ENCODE measurements around the gene EEPD1.
"Not testable (repeated sequence)": the region's sequence is repeated elsewhere in the genome, so short reads cannot be mapped to it uniquely, and the experiment has no call there.

EEPD1 gene

DNA sequence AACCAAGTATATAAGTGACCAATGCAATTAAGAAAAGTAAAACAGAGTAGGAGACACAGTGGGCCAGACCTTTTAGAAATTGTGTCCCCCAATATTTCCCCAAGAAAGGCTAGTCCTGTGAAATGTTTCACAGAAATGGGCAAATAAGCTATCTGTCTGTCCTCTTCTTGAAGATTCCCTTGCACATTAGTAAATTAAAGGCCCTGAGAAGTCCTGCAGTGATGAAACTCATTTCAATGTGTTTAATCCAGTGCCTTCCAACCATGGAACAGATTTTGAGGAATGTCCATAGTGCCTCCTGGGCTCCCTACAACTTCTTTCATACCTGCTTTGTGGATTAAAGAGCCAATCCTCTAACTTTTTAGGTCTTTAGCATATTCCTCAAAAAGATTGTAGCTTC lies 11.2 kb upstream of the EEPD1 start:
- Histone ChIP-seq H3K4me1 (ENCODE audit: insufficient read depth, insufficient read length) (no peaks in the 10 kb centered on the region), H3K27me3 (ENCODE audit: insufficient read depth, insufficient read length) (no peaks in the 10 kb centered on the region), H3K9ac (ENCODE audit: insufficient read length, low read depth) (no peak overlapping the region), H3K36me3 (ENCODE audit: insufficient read depth, insufficient read length, low read length) (no peaks in the 10 kb centered on the region), H3K9me3 (ENCODE audit: insufficient read depth, low read length) (no peaks in the 10 kb centered on the region), H3K4me3 (ENCODE audit: insufficient read length, low read depth) (no peak overlapping the region)
- TF ChIP-seq SUZ12 (IDR thresholded peaks at IDR 0.05; ENCODE audit: extremely low read depth, insufficient read depth, insufficient read length) = no peak
- no peak for TF ChIP-seq YY1 (IDR thresholded peaks at IDR 0.05; ENCODE audit: insufficient read depth, insufficient read length)
- no peak for TF ChIP-seq ZNF274 (IDR thresholded peaks at IDR 0.05; ENCODE audit: low read depth, low read length)
- no peak for DNase-seq (ENCODE audit: low read depth, low spot score)

DNA sequence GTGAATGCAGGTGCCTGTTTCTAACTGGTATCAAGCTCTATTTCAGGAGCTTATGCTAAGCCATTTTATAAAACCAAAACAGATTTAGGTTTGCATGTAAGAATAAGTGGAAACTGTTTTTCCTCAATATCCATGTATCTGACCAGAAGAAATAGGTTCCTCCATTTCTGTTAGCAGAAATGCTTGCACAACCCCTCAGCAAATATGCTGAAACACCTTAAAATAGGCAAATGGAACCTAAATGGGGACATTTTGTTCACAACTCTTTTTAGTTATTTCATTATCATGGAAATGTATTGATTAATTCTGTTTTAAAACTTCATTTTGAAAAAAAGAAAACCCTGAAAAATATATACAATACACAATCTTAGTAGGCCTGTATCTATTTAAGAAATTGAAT lies 8.9 kb upstream of the EEPD1 start:
- no peak overlapping the region for H3K4me3 ChIP-seq (ENCODE audit: insufficient read length, low read depth)
- H3K4me1 ChIP-seq (ENCODE audit: insufficient read depth, insufficient read length) = no peaks in the 10 kb centered on the region
- H3K9me3 ChIP-seq (ENCODE audit: insufficient read depth, low read length) = peaks cover 9% of the 10 kb centered on the region; the same call in 1 of the 2 replicates
- no peak for DNase-seq (ENCODE audit: low read depth, low spot score)
- TF ChIP-seq SUZ12 (IDR thresholded peaks at IDR 0.05; ENCODE audit: extremely low read depth, insufficient read depth, insufficient read length) = no peak
- no peak for TF ChIP-seq YY1 (IDR thresholded peaks at IDR 0.05; ENCODE audit: insufficient read depth, insufficient read length)
- no peak for TF ChIP-seq ZNF274 (IDR thresholded peaks at IDR 0.05; ENCODE audit: low read depth, low read length)
- H3K36me3 ChIP-seq (ENCODE audit: insufficient read depth, insufficient read length, low read length) = no peaks in the 10 kb centered on the region
- H3K27me3 ChIP-seq (ENCODE audit: insufficient read depth, insufficient read length) = no peaks in the 10 kb centered on the region
- H3K9ac ChIP-seq (ENCODE audit: insufficient read length, low read depth) = no peak overlapping the region

DNA sequence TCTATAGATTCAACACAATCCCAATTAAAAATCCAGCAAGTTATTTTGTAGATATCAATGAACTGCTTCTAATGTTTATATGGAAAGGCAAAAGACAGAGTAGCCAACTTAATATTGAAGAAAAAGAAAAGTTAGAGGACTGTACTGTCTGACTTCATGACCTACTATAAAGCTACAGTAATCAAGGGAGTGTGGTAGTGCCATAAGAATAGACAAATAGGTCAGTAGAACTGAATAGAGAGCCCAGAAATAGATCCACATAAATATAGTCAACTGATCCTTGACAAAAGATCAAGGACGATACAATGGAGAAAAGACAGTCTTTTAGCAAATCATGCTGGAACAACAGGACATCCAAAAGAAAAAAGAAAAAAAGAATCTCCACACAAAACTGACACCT lies 7.4 kb upstream of the EEPD1 start:
- TF ChIP-seq ZNF274 (IDR thresholded peaks at IDR 0.05; ENCODE audit: low read depth, low read length) = no peak
- TF ChIP-seq SUZ12 (IDR thresholded peaks at IDR 0.05; ENCODE audit: extremely low read depth, insufficient read depth, insufficient read length) = no peak
- no peak for TF ChIP-seq YY1 (IDR thresholded peaks at IDR 0.05; ENCODE audit: insufficient read depth, insufficient read length)
- no peak for DNase-seq (ENCODE audit: low read depth, low spot score)
- Histone ChIP-seq H3K9ac (ENCODE audit: insufficient read length, low read depth) (no peak overlapping the region), H3K4me3 (ENCODE audit: insufficient read length, low read depth) (no peak overlapping the region), H3K9me3 (ENCODE audit: insufficient read depth, low read length) (peaks cover 9% of the 10 kb centered on the region; the same call in 1 of the 2 replicates), H3K4me1 (ENCODE audit: insufficient read depth, insufficient read length) (no peaks in the 10 kb centered on the region), H3K36me3 (ENCODE audit: insufficient read depth, insufficient read length, low read length) (no peaks in the 10 kb centered on the region), H3K27me3 (ENCODE audit: insufficient read depth, insufficient read length) (no peaks in the 10 kb centered on the region)

DNA sequence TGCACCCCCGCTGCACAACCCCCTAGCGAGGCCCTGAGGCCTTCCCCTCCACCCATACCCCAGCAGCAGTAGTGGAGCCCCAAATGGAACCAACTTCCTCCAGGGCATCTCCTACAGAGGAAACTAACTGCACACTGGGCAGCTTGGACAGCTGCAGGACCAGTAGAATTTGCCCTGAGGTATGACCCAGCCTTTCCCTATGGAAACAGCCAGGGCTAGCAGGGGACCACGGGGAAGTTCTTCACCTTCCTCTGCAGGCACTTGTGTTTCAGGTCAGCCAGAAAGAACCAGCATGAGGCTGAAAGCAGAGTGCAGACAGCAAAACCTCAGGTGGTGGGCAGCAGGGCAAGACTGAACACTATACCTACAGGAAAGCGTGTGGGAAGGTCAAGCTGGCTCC lies 5.7 kb upstream of the EEPD1 start:
- no peak overlapping the region for H3K4me3 ChIP-seq (ENCODE audit: insufficient read length, low read depth)
- DNase-seq (ENCODE audit: low read depth, low spot score) = no peak
- no peak for TF ChIP-seq YY1 (IDR thresholded peaks at IDR 0.05; ENCODE audit: insufficient read depth, insufficient read length)
- no peak for TF ChIP-seq SUZ12 (IDR thresholded peaks at IDR 0.05; ENCODE audit: extremely low read depth, insufficient read depth, insufficient read length)
- no peak for TF ChIP-seq ZNF274 (IDR thresholded peaks at IDR 0.05; ENCODE audit: low read depth, low read length)
- no peaks in the 10 kb centered on the region for H3K4me1 ChIP-seq (ENCODE audit: insufficient read depth, insufficient read length)
- H3K9me3 ChIP-seq (ENCODE audit: insufficient read depth, low read length) = peaks cover 9% of the 10 kb centered on the region; the same call in 1 of the 2 replicates
- no peak overlapping the region for H3K9ac ChIP-seq (ENCODE audit: insufficient read length, low read depth)
- H3K27me3 ChIP-seq (ENCODE audit: insufficient read depth, insufficient read length) = no peaks in the 10 kb centered on the region
- no peaks in the 10 kb centered on the region for H3K36me3 ChIP-seq (ENCODE audit: insufficient read depth, insufficient read length, low read length)

DNA sequence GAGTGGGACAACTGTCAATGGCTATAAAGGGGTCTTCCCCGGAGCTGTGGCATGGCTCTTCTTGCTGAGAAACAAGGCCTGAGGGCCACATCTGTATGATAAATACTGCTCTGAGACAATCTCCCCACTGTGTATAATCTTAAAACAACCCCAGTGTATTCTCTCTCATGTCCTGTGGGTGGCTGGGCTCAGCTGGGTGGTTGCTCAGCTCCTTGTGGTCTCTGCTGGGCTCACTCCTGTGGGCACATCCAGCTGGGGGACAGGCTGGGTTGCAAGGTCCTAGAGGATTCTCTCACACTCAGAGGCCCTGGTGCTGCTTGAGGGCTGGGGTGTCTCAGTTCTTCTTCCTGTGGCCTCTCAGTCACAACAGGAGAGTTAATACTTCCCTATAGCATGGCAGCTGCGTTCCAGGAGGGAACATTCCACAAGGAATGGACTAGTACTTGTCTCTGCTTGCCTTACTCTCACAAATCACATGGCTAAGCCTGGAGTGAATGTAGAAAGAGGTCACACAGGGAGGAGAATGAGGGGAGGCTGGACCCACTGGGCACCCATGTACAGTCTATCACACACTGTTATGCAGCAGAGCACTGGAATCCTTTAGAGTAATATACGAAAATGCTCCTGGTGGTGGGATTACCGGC lies 4.5 kb upstream of the EEPD1 start:
- H3K36me3 ChIP-seq (ENCODE audit: insufficient read depth, insufficient read length, low read length) = no peaks in the 10 kb centered on the region
- peaks cover under 1% of the 10 kb centered on the region for H3K4me1 ChIP-seq (ENCODE audit: insufficient read depth, insufficient read length)
- no peak for DNase-seq (ENCODE audit: low read depth, low spot score)
- no peak for TF ChIP-seq YY1 (IDR thresholded peaks at IDR 0.05; ENCODE audit: insufficient read depth, insufficient read length)
- TF ChIP-seq SUZ12 (IDR thresholded peaks at IDR 0.05; ENCODE audit: extremely low read depth, insufficient read depth, insufficient read length) = no peak
- no peak for TF ChIP-seq ZNF274 (IDR thresholded peaks at IDR 0.05; ENCODE audit: low read depth, low read length)
- H3K9ac ChIP-seq (ENCODE audit: insufficient read length, low read depth) = no peak overlapping the region
- no peak overlapping the region for H3K4me3 ChIP-seq (ENCODE audit: insufficient read length, low read depth)
- H3K9me3 ChIP-seq (ENCODE audit: insufficient read depth, low read length) = peaks cover 9% of the 10 kb centered on the region; the same call in 1 of the 2 replicates
- H3K27me3 ChIP-seq (ENCODE audit: insufficient read depth, insufficient read length) = peaks cover 2% of the 10 kb centered on the region

DNA sequence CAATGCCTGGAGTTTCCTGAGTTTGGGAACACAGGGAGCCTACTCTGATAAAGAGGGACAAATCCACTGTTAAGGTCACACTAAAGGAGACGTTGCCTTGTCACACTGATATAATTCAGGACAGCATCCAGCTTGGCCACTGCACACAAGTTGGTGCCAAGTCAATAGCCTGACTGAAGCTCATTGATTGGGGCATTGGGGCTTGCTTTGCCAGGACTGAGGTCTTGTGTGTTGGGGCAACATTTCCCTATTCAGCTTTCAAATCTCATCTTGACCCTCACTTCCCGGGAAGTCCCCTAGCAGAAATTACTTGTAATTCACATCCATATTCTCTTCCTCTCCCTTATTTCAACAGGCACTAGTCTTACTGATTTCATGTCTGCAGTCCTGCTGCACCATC lies 3.8 kb upstream of the EEPD1 start:
- not testable (repeated sequence) for DNase-seq (ENCODE audit: low read depth, low spot score); H3K27me3 ChIP-seq (ENCODE audit: insufficient read depth, insufficient read length); H3K9me3 ChIP-seq (ENCODE audit: insufficient read depth, low read length); H3K36me3 ChIP-seq (ENCODE audit: insufficient read depth, insufficient read length, low read length); H3K4me1 ChIP-seq (ENCODE audit: insufficient read depth, insufficient read length); H3K9ac ChIP-seq (ENCODE audit: insufficient read length, low read depth); H3K4me3 ChIP-seq (ENCODE audit: insufficient read length, low read depth)

DNA sequence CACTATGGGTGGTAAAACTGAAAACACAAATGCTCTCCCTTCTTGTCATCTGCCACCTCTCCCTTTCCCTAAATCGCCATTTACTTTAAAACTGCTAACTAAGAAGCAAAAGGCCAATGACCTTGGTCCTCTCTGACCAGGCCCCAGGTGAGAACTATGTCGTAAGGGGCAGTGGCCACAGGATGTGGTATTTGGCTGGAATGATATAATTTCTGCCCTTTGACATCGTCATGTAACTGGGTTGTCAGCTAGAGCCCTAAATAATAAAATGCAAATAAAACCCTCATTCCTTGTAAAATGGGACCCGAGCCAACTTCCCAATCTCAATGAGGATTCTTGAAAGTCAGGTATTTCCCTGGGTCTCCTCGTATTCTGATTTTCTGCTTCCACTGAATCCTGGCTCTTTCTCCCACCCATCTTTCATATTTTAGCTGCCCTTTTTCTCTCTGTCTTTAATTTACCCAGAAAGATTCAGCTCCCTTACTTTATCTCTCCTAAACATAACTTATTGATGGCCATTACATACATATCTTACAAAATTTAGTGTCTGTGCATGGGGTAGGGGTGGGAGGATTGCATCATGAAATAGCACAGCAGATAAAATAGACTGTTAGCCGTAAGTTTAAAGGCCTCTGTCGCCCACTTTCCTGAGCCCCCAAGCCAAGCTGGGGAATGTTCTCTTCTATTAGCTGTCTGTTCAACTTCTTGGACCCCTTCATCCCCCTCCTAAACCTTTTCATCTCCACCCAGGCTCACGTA lies 3.2 kb upstream of the EEPD1 start:
- no peak for DNase-seq (ENCODE audit: low read depth, low spot score)
- Histone ChIP-seq H3K4me3 (ENCODE audit: insufficient read length, low read depth) (no peak overlapping the region), H3K4me1 (ENCODE audit: insufficient read depth, insufficient read length) (peaks cover 11% of the 10 kb centered on the region), H3K27me3 (ENCODE audit: insufficient read depth, insufficient read length) (peaks cover 15% of the 10 kb centered on the region), H3K9ac (ENCODE audit: insufficient read length, low read depth) (no peak overlapping the region), H3K36me3 (ENCODE audit: insufficient read depth, insufficient read length, low read length) (peaks cover 7% of the 10 kb centered on the region), H3K9me3 (ENCODE audit: insufficient read depth, low read length) (peaks cover 9% of the 10 kb centered on the region; the same call in 1 of the 2 replicates)
- TF ChIP-seq SUZ12 (IDR thresholded peaks at IDR 0.05; ENCODE audit: extremely low read depth, insufficient read depth, insufficient read length) = no peak
- no peak for TF ChIP-seq YY1 (IDR thresholded peaks at IDR 0.05; ENCODE audit: insufficient read depth, insufficient read length)
- no peak for TF ChIP-seq ZNF274 (IDR thresholded peaks at IDR 0.05; ENCODE audit: low read depth, low read length)
